ENCODE data around the gene TP63. TPM values are rescaled to one million over a fixed set of nuclear protein-coding genes. Genes with fewer than 3 reads are reported as not detected.
A peak's percentile ranks its signal among the peaks of the same experiment; 100 is the strongest.

Gene TP63
- total RNA-seq, 2 donors from 2014 or later = not detected

- H3K9me3 ChIP-seq = no peaks in the 10 kb centered on the region
- intact Hi-C loops (cut with DNase I) = no loop called here
- TF ChIP-seq CTCF (IDR thresholded peaks at IDR 0.05) = no peak
- no peak overlapping the region for H3K27ac ChIP-seq
- no peaks in the 10 kb centered on the region for H3K4me1 ChIP-seq
- no peaks in the 10 kb centered on the region for H3K27me3 ChIP-seq
- H3K9ac ChIP-seq (ENCODE audit: low read depth in 2 of 2, low read length in 2 of 2) = no peak overlapping the region
- no peaks in the 10 kb centered on the region for H3K36me3 ChIP-seq
- no peak overlapping the region for H3K4me3 ChIP-seq
- no peak for DNase-seq
These were observed 71.0 kb downstream of the TP63 start for GRCh38 chr3:189702066-189702646.

- intact Hi-C loops (cut with DNase I) = no loop called here
- no peak for TF ChIP-seq CTCF (IDR thresholded peaks at IDR 0.05)
These were observed 72.7 kb downstream of the TP63 start for GRCh38 chr3:189703865-189704264.

GRCh38 chr3:189708375-189708774, 77.2 kb downstream of the TP63 start:
- Histone ChIP-seq H3K4me1 (no peaks in the 10 kb centered on the region), H3K9ac (ENCODE audit: low read depth in 2 of 2, low read length in 2 of 2) (no peak overlapping the region), H3K27ac (no peak overlapping the region), H3K27me3 (no peaks in the 10 kb centered on the region), H3K4me3 (no peak overlapping the region), H3K36me3 (no peaks in the 10 kb centered on the region), H3K9me3 (no peaks in the 10 kb centered on the region)
- no peak for DNase-seq
- intact Hi-C loops (cut with DNase I) = no loop called here
- TF ChIP-seq CTCF (IDR thresholded peaks at IDR 0.05) = no peak

More at GRCh38 chr3:189703865-189704264, 72.7 kb downstream of the TP63 start:
- H3K9ac ChIP-seq (ENCODE audit: low read depth in 2 of 2, low read length in 2 of 2) = no peak overlapping the region
- no peaks in the 10 kb centered on the region for H3K4me1 ChIP-seq
- H3K4me3 ChIP-seq = no peak overlapping the region
- no peak for DNase-seq
- no peaks in the 10 kb centered on the region for H3K9me3 ChIP-seq
- no peaks in the 10 kb centered on the region for H3K36me3 ChIP-seq
- H3K27me3 ChIP-seq = no peaks in the 10 kb centered on the region
- no peak overlapping the region for H3K27ac ChIP-seq

- H3K4me1 ChIP-seq = no peaks in the 10 kb centered on the region
- intact Hi-C loops (cut with DNase I) = no loop called here
- no peak for TF ChIP-seq CTCF (IDR thresholded peaks at IDR 0.05)
- no peak overlapping the region for H3K9ac ChIP-seq (ENCODE audit: low read depth in 2 of 2, low read length in 2 of 2)
- no peaks in the 10 kb centered on the region for H3K9me3 ChIP-seq
- H3K36me3 ChIP-seq = no peaks in the 10 kb centered on the region
- no peak overlapping the region for H3K4me3 ChIP-seq
- peak; percentile 18 for DNase-seq
- H3K27ac ChIP-seq = no peak overlapping the region
- H3K27me3 ChIP-seq = no peaks in the 10 kb centered on the region
These were observed 79.6 kb downstream of the TP63 start for GRCh38 chr3:189710620-189711402.

- intact Hi-C loops (cut with DNase I) = no loop called here
- no peak for TF ChIP-seq CTCF (IDR thresholded peaks at IDR 0.05)
- Histone ChIP-seq H3K4me1 (no peaks in the 10 kb centered on the region), H3K4me3 (no peak overlapping the region), H3K36me3 (no peaks in the 10 kb centered on the region), H3K27ac (no peak overlapping the region), H3K9me3 (no peaks in the 10 kb centered on the region), H3K27me3 (no peaks in the 10 kb centered on the region), H3K9ac (ENCODE audit: low read depth in 2 of 2, low read length in 2 of 2) (no peak overlapping the region)
- no peak for DNase-seq
These were observed 81.8 kb downstream of the TP63 start for GRCh38 chr3:189712906-189713483.

Data from colonic mucosa (tissue), 4 donors.